RKO (cell line): ENCODE measurements around the gene ZDHHC21.
"Not testable (repeated sequence)": the region's sequence is repeated elsewhere in the genome, so short reads cannot be mapped to it uniquely, and the experiment has no call there.

Experiments used
- DNase-seq: peaks from one replicate; pipeline ENCODE4 v3.0.0-alpha.2; 2016; ENCODE audit warnings: low spot score

The ZDHHC21 gene

DNA sequence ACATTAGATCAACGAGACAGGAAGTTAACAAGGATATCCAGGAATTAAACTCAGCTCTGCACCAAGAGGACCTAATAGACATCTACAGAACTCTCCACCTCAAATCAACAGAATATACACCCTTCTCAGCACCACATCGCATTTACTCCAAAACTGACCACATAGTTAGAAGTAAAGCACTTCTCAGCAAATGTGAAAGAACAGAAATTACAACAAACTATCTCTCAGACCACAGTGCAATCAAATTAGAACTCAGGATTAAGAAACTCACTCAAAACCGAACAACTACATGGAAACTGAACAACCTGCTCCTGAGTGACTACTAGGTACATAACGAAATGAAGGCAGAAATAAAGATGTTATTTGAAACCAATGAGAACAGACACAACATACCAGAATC, 10.6 kb downstream of the ZDHHC21 start:
- DNase-seq, result not testable (repeated sequence)

DNA sequence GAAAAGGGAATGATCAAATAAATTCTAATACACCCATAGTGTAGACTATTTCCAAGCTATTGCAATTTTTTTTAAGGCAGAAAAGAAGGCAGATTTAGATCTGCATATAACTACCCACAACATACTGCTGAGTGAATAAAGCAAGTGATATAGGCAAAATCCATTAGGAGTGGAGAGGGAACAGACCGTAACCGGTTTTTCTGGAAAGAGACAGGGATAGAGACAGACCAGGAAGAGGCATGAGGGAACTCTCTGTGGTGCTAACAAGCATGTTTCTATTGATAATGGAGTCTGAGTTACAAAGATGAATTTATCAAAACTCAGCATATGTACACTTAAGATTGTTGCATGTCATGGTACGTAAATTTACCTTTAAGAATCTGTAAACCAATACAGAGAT, 14.5 kb downstream of the ZDHHC21 start:
- no peak for DNase-seq

DNA sequence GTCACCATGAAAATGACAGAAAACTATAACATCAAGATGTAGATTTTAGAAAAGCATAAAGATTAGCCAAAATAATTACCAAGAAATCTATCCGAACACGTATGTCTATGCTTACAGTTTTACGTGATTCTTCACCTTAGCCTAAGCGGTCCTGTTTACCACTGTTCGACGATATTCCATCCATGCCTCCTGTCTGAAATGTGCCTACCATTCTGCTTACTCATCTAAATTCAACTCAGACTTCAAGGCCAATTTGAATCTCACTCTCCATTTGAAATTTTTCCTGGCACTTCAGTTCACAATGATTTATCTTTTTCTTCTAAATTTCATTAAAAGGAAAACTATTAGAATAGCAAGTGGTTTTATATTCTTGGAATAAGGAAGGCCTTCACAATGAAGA, 15.4 kb downstream of the ZDHHC21 start:
- DNase-seq, result no peak

DNA sequence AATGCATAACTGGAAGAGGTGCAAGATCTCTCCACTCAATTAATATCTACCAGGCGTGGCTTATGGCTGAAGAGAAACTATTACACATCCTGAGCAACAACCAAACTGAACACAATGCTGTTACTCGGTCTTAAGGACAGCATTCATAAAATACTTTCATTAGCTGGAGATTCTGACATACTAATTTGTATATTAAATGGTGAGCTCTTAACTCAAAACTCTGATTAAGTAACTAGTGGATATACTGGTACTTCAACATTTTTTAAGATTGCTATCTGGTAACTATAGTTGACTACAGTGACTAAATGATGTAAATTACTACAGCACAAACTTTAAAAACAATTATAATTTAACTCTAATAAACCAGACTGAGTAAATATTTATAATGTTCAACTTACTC, 15.8 kb downstream of the ZDHHC21 start:
- no peak for DNase-seq

DNA sequence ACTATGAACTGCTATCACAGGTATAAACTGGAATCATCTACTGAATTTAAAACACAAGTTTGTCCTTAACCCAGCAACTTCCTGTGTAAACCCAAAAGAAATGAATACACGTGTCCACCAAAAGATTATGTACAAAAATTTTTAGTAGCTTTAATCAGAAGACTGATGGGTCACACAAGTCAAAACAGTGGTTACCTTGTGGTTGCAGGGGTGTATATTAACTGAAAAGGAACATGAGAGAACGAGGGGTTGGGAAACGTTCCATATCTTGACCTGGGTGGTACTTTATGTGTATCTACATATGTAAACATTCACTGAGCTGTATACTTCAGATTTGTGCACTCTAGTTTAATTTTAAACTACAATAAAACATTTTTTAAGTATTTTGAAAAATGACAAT, 18.6 kb downstream of the ZDHHC21 start:
- no peak for DNase-seq

DNA sequence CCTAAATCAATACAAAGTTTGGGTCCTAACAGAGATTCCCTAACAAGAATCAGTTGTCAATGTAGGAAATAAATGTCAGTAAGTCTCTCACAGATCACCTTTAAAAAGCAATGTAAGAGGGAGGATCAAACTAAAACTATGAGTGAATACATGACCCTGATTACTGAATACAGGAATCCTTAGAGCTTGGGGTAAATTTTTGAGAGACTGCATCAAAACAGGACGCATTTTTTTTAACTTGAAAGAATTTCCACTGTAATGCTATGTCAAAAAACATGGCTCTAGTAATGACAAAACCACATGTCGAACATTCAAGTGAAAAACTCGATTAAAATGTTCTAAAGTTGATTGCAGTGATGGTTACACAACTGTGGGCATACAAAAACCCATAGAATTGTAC, 21.9 kb downstream of the ZDHHC21 start:
- no peak for DNase-seq

DNA sequence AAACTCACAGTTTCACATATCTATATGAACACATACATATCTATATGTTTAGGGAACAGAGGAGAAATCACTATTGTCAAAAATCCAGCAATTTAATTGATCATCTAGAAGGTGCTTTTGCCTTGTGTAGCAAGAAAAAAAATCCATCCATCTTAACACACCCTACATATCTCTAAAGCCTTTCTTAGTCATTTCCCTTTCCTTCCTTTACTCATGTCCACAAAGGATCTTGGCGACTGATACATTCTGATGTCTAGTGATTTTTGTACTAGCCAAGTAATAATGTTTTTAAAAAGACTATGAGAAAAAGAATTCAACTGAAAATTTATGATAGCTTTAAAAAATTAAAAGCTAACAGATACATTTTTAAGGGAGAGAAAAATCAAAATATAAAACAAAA, 22.5 kb downstream of the ZDHHC21 start:
- DNase-seq, result peak; percentile 52

DNA sequence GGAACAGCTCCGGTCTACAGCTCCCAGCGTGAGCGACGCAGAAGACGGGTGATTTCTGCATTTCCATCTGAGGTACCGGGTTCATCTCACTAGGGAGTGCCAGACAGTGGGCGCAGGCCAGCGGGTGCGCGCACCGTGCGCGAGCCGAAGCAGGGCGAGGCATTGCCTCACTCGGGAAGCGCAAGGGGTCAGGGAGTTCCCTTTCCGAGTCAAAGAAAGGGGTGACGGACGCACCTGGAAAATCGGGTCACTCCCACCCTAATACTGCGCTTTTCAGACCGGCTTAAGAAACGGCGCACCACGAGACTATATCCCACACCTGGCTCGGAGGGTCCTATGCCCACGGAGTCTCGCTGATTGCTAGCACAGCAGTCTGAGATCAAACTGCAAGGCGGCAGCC, 29.2 kb downstream of the ZDHHC21 start:
- not testable (repeated sequence) for DNase-seq

DNA sequence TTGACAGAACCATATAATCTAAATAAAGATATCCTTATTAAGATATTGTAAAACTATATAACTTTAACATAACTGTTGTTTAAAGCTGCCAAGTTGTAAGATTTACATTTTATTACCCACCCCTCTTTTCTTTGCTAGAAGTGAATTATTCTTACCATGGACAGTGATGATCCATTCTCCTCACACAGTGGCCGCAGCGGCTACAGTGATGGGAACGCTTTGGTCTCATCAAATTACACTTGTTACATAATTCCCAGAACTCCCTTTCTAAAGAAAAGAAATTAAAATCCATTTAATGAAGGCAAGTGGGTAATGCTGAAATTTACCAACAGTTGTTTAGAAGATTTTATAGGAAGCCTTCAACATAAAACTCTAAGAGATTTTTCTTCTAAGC, 31.2 kb downstream of the ZDHHC21 start:
- no peak for DNase-seq

DNA sequence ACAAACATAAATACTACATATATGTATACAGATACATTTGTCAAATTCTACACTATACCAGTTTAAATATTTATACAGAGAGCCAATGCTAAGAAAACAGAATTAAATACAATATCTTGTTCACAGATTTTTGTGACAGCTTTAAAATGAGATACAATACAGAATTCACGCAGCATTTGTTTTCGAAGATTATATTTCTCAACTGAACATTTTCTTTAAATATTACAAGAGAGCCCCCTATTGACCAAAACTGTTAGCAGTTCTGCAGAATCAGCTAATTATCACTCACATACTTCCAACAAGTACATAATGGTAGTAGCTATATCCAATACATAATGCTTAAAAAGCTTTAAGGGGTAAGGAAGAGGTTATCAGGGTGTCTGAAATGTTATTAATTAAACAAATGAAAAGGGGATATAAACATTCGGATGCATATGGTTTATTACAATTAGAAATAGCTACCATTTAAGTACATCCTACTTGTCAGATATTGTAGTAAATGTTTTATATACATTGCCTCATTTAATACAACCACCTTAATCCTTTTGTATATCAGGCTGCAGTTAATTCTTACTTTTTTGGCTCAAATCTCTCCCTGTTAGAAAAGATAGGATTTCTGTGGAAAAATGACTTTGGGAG, 31.7 kb downstream of the ZDHHC21 start:
- DNase-seq, result peak; percentile 34

DNA sequence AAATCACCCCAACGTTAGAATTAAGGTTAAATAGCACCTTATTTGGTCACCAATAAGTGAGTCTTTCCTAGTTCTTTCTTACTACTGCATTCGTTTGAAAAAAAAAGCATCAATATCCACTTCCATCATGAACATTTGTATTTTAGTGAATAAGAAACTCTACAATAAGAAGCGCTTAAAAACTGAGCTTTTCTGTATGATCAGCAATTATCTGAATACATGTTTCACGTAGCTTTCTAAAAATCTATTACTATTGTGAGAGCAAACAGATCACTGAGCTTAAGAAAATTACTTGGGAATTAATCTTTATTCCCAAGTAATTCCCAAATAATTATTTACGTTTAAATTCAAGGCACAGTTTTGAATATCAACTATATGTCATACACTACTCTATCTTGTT, 32.5 kb downstream of the ZDHHC21 start:
- no peak for DNase-seq

DNA sequence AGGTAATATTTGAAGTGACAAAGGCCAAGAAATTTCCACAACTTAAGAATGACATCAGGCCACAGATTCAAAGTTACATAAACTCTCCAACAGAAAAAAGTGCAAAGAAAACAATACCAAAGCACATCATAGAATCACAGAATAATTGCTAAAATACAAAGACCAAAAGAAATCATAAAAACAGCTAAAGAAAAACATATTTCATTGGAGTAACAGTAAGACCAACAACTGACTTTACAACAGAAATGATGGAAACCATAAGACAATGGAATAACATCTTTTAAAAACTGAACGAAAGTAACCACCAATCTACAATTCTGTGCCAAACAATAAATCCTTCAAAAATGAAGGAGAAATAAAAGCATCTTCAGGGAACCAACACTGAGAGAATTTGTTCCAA, 38.3 kb downstream of the ZDHHC21 start:
- peak; percentile 26 for DNase-seq

DNA sequence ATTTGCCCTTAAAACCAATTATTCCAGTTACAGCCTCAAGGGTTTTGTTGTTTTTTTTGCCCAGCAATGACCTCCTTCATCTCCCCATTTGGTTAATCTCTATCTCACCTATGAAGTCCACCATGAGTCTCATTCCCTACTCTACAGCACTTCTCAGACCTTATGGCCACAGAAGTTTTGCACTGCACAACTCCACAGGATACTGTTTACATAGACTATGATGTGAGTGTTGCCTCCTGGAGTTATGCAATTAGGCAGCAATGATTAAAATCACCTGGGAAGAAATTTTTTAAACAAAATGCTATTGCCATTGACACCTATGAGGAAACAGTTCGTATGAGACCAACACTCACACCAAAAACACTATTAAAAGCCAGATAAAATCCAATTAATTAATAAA, 39.7 kb downstream of the ZDHHC21 start:
- no peak for DNase-seq

DNA sequence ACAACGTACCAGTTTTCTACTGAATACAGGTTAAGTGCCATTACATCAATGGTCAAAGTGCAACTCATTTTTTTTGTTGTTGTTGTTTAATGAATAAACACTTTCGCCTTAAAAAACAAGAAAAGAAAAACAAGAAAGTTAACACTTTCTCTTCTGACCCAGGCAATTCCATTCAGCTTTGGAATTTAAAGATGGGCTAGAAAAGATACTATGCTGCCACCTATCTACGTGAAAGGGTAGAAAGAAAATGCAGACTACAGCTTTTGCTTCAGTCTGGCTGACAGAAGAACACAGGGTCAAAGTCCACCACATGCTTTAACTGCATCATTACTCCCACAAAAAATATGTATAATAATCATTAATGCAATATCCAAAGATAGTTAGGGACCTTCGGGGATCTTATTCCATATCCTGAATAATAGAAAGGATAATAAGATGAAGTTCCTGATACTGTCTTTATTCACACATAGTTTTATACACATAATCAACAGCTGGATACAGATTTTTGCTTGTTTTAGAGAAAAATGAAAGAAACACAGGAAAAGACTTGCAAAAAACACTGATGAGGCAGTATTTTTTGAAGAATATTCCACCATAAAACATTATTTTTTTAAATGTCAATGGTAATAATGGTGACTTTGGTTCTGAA, 40.4 kb downstream of the ZDHHC21 start:
- peak; percentile 75 for DNase-seq

DNA sequence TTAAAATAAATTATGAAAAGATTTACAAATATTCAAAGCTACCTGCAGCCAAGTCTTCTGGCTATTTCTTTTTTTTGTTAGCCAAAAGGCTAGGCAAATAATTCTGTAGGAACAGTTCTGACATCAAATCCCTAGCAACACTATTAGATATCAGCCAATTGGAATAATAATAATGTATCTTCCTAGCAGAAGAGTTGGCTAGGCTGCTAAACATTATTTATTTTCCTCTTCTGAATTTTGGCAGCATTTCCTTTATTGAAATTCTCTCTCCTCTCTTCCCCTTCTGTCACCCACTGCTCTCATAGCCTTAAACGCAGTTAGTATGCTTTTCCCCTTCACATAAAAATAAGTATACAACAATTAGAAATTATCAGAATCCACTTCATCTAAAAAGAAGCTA, 42.6 kb downstream of the ZDHHC21 start:
- DNase-seq, result no peak

DNA sequence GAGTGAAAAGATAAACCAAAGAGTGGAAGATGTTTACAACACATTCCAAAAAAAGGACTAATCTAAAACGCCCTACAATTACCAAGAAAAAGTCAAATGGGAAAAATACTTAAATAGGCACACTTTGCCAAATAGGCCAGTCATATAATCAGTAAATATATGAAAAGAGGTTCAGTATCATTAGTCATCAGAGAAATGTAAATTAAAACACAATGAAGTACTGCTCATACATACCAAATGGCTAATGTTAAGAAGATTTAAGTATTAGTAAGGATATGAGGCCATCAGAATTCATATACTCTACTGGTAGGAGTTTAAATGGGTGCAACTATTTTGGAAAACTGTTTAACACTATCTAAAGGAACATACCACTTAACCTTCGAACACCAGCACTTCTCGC, 47.6 kb downstream of the ZDHHC21 start:
- no peak for DNase-seq

DNA sequence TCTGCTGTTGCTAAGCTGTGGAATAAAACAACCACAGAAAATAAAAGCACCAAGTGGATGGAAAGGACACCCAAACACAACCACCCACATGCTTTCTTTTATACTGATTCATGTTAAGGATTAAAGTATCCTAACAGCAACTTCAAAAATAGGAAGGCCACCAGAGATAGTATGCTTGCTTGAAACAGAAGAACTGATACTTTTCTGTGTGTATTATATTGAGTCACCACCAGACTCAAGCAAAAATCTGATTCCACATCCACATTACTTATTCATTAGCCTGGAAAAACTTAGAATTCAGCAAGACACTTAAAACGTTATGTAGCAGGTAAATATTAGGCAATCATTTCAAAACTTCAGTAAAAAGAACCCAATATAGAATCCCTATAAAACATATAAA, 52.3 kb downstream of the ZDHHC21 start:
- DNase-seq, result no peak

DNA sequence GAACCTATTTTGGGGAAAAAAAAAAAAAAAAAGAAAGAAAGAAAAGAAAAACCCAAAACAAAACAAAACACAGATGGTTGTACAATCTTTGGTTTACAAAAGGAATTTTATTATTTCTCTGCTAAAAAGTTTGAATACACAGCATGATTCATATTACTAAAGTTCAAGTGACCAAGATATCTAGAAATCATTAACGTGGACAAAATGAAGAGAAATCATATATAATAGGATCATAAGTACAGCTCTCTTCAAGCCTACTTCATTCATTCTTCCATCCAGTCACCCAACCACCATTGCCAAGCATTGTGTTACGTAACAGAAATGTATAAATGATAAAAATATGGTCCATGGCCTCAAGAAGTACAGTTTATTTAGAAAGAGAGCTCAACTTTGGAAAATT, 52.9 kb downstream of the ZDHHC21 start:
- DNase-seq, result no peak

DNA sequence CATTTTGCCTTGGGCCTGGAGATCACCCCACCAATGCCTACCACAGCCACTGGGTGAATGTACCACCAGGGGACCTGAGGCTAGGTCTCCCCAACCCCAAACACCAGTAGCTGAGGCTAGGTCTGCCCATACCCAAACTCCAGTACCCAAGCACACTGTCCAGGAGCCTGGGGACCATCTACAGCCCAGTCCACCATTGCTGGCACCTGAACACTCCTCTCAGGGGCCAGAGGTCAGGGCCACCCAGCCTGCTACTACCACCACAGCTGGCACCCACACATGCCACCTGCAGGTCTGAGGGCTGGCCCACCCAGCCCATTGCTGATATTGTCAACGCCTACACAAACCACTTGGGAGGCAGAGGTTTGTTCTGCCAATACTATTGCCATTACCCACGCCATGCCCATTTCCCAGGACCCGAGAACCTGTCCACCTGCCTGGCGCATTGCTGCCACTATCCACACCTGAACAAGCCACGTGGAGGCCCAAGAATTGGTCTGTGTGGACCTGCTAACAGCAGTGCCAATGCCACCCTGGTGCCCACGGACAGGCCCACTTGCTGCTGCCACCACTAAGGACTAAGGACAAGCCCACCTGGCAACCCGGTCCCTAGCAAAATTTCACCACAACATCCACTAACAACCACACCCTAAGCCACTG, 59.2 kb downstream of the ZDHHC21 start:
- DNase-seq, result no peak

DNA sequence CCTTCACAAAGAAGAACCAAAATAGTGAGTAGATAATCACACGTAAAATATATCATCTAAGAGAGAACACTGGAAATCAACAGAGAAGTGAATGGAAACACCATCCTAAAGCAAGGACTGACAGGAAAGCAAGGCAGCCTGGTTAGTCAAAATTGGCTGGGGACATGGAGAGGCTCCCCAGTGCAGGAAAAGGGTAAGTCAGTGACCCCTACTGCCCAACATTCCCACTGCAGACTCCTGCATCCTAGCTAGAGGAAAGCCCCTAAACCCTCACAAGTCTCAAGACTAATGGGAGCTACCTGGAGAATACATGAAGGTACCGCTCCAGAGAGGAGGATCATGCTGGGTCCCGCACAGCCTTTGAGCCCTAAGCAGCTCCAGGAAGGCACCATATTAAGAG, 60.1 kb downstream of the ZDHHC21 start:
- DNase-seq, result no peak

DNA sequence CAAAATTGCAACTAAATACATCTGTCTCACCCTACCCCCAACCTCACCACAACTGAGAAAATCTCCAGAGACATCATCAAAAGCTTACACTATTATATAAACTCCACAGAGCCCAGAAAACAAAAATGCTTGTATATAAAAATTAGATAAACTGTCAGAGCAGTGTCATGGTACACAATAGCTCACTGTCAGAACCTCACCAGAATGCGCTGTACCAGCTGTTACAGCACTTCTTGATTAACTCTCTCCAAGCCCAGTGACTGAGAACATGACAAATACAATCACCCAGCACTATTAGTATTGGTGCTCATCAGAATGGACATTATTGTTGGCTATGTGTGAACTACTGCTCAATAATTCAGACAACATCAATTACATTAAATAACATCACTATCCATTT, 65.7 kb downstream of the ZDHHC21 start:
- no peak for DNase-seq

DNA sequence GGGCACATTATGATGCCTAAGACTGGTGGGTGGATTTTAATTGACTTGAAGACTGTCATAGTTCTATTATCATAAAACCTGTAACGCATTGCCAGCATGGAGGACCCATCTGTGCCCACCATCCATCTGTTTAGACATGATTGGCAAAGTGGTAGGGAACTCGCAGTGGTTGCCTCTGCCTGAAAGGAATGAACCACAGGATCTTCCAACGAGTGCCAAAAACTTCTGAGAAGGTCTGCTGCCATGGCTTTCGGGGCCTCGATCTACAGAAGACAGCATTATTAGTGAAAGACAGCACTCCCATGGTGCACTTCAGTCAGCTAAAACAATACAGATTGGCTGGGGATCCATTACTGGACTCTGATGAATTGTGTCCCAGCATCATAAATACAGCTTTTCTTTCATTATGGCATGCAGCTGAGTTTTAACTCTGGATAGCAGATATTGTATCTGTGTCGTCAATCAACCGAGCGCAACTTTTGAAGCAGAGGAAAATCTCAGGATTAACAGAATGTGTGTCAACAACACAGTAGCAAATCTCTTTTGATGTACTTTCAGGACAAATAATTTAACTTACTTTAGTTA, 74.3 kb downstream of the ZDHHC21 start:
- no peak for DNase-seq
